Subcutaneous adipose tissue (tissue), 4 donors: ENCODE measurements around the gene GRID1. TPM values are rescaled to one million over a fixed set of nuclear protein-coding genes. Genes with fewer than 3 reads are reported as not detected.

Experiments
- total RNA-seq, 4 donors: library from RNA; depleted of rRNA; stranded (reverse); fragments of >200 nt; gene quantifications; one replicate each; pipeline ENCODE4 v1.1.0, GENCODE V29; 2016
- TF ChIP-seq, protein P1 (sequence below): fragments of 450-650 bp; IDR thresholded peaks from one replicate; pipeline ENCODE4 v1.5.1; 2016; ENCODE audit warnings: low read depth, mild to moderate bottlenecking, control low read depth, antibody characterized with exemption, moderate library complexity

The GRID1 gene
- total RNA-seq, 4 donors from 2014 or later = 0.49 to 2.0 (median 1.1) TPM

GRCh38 chr10:86377797-86378146 lies 11.2 kb upstream of the GRID1 start:
- TF ChIP-seq, protein P1, sequence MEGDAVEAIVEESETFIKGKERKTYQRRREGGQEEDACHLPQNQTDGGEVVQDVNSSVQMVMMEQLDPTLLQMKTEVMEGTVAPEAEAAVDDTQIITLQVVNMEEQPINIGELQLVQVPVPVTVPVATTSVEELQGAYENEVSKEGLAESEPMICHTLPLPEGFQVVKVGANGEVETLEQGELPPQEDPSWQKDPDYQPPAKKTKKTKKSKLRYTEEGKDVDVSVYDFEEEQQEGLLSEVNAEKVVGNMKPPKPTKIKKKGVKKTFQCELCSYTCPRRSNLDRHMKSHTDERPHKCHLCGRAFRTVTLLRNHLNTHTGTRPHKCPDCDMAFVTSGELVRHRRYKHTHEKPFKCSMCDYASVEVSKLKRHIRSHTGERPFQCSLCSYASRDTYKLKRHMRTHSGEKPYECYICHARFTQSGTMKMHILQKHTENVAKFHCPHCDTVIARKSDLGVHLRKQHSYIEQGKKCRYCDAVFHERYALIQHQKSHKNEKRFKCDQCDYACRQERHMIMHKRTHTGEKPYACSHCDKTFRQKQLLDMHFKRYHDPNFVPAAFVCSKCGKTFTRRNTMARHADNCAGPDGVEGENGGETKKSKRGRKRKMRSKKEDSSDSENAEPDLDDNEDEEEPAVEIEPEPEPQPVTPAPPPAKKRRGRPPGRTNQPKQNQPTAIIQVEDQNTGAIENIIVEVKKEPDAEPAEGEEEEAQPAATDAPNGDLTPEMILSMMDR = no peak

GRCh38 chr10:86376852-86377796 lies 10.5 kb upstream of the GRID1 start:
- TF ChIP-seq, protein P1 = no peak

- TF ChIP-seq, protein P1 = no peak
These were observed 9.8 kb upstream of the GRID1 start for GRCh38 chr10:86376403-86376802.

- TF ChIP-seq, protein P1 = no peak
These were observed 8.6 kb upstream of the GRID1 start for GRCh38 chr10:86375204-86375603.

- TF ChIP-seq, protein P1 = no peak
These were observed 8.1 kb upstream of the GRID1 start for GRCh38 chr10:86374664-86375063.

GRCh38 chr10:86373828-86374227 lies 7.2 kb upstream of the GRID1 start:
- TF ChIP-seq, protein P1 = no peak

GRCh38 chr10:86373251-86373650 lies 6.7 kb upstream of the GRID1 start:
- TF ChIP-seq, protein P1 = no peak
